Osteocyte (in vitro differentiated cells): ENCODE results near the gene NELL2. TPM values are rescaled to one million over a fixed set of nuclear protein-coding genes. Genes with fewer than 3 reads are reported as not detected.

Experiments
- DNase-seq: peaks from one replicate; pipeline ENCODE4 v3.0.0; 2021; ENCODE audit warnings: mixed read lengths; ENCODE audit not compliant: unreplicated experiment; ENCODE audit errors: extremely low spot score
- H3K27ac Mint-ChIP-seq: one replicate; pipeline ENCODE4 v1.8.0; 2021; ENCODE audit warnings: mild to moderate bottlenecking, mixed read lengths; ENCODE audit not compliant: unreplicated experiment
- H3K27me3 Mint-ChIP-seq: one replicate; pipeline ENCODE4 v1.8.0; 2021; ENCODE audit warnings: mixed read lengths; ENCODE audit not compliant: unreplicated experiment
- H3K36me3 Mint-ChIP-seq: one replicate; pipeline ENCODE4 v1.8.0; 2021; ENCODE audit warnings: mixed read lengths; ENCODE audit not compliant: unreplicated experiment
- H3K4me1 Mint-ChIP-seq: one replicate; pipeline ENCODE4 v1.8.0; 2021; ENCODE audit warnings: mixed read lengths; ENCODE audit not compliant: unreplicated experiment
- H3K4me3 Mint-ChIP-seq: one replicate; pipeline ENCODE4 v1.8.0; 2021; ENCODE audit warnings: mild to moderate bottlenecking, moderate library complexity, mixed read lengths; ENCODE audit not compliant: unreplicated experiment
- H3K9me3 Mint-ChIP-seq: one replicate; pipeline ENCODE4 v1.8.0; 2021; ENCODE audit warnings: mixed read lengths; ENCODE audit not compliant: unreplicated experiment
- total RNA-seq: library from RNA; stranded (reverse); gene quantifications from 2 replicates; pipeline ENCODE4 v1.2.1, GENCODE V29; 2021
- TF ChIP-seq, protein P1 (sequence below): fragments of 200-600 bp; sonication (generic); IDR thresholded peaks from 2 replicates; pipeline ENCODE4 v1.5.0; 2021; ENCODE audit warnings: antibody characterized with exemption, mild to moderate bottlenecking, moderate library complexity

NELL2 gene
- total RNA-seq, 1 donor from 2014 or later: not detected

DNA sequence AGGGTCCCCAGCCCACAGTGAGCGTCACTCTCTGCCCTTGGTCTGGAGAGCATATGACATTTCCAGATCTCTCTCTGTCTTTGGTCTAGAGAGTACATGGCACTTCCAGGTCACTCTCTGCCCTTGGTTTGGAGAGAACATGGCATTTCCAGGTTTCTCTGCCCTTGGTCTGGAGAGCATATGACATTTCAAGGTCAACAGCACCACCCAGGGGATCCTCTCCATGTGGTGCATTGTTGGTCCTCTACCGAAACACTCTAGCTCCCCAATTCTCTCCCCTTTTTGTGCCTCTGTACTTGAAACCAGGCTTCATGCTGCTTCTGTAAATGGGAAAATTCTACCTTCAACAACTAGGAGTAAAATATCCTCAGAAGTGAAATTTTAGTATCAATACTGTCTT, 399.4 kb downstream of the NELL2 start:
- Mint-ChIP-seq H3K4me1 (no peaks in the 10 kb centered on the region), H3K36me3 (no peaks in the 10 kb centered on the region), H3K27me3 (no peaks in the 10 kb centered on the region), H3K27ac (no peak overlapping the region), H3K9me3 (peaks cover 4% of the 10 kb centered on the region), H3K4me3 (no peak overlapping the region)
- no peak for DNase-seq
- TF ChIP-seq, protein P1, sequence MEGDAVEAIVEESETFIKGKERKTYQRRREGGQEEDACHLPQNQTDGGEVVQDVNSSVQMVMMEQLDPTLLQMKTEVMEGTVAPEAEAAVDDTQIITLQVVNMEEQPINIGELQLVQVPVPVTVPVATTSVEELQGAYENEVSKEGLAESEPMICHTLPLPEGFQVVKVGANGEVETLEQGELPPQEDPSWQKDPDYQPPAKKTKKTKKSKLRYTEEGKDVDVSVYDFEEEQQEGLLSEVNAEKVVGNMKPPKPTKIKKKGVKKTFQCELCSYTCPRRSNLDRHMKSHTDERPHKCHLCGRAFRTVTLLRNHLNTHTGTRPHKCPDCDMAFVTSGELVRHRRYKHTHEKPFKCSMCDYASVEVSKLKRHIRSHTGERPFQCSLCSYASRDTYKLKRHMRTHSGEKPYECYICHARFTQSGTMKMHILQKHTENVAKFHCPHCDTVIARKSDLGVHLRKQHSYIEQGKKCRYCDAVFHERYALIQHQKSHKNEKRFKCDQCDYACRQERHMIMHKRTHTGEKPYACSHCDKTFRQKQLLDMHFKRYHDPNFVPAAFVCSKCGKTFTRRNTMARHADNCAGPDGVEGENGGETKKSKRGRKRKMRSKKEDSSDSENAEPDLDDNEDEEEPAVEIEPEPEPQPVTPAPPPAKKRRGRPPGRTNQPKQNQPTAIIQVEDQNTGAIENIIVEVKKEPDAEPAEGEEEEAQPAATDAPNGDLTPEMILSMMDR: no peak

DNA sequence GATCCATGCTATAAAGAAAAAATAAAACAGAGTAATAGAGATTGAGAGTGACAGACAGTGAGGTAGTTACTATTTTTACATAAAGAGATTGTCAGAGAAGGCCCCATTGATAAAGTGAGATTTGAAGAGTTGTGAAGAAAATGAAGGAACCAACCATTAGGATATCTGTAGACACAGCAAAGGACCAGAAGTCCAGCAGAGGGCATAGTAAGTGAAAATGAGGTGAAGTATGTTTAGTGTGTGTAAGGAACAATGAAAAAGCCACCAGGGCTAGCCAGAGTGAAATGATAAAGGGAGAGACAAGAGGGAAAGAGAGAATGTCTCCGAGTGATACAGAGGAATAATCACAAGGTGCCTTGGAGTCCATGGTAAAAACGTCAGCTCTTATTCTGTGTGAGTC, 411.0 kb downstream of the NELL2 start:
- Mint-ChIP-seq H3K27ac (no peak overlapping the region), H3K9me3 (peaks cover 7% of the 10 kb centered on the region)

GRCh38 chr12:44464180-44464579, 411.9 kb downstream of the NELL2 start:
- H3K4me1 Mint-ChIP-seq: no peaks in the 10 kb centered on the region
- no peaks in the 10 kb centered on the region for H3K36me3 Mint-ChIP-seq
- peaks cover 7% of the 10 kb centered on the region for H3K9me3 Mint-ChIP-seq
- DNase-seq: no peak
- H3K27me3 Mint-ChIP-seq: peaks cover 3% of the 10 kb centered on the region
- H3K27ac Mint-ChIP-seq: no peak overlapping the region
- H3K4me3 Mint-ChIP-seq: no peak overlapping the region
- TF ChIP-seq, protein P1: no peak

More for the DNA sequence above, 411.0 kb downstream of the NELL2 start:
- H3K4me3 Mint-ChIP-seq: no peak overlapping the region
- TF ChIP-seq, protein P1: no peak
- no peaks in the 10 kb centered on the region for H3K36me3 Mint-ChIP-seq
- DNase-seq: no peak
- H3K4me1 Mint-ChIP-seq: no peaks in the 10 kb centered on the region
- H3K27me3 Mint-ChIP-seq: peaks cover 3% of the 10 kb centered on the region

DNA sequence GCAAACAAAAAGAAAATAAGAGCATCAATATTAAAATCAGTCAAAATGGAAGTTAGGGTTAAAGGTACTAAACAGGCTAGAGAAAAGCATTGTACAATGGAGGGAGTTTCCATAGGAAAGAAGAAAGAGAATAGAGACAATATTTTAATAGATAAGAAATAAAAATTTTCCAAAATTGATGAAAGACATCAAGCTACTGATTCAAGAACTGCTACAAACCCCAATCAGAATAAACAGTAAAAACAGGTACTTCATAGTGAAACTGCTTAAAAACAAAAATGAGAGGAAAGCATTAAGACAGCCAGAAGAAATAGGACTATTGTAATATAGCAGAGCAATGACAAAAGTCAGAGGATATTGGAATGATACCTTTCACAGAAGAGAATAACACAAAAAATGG, 413.4 kb downstream of the NELL2 start:
- no peaks in the 10 kb centered on the region for H3K36me3 Mint-ChIP-seq
- H3K9me3 Mint-ChIP-seq: peaks cover 7% of the 10 kb centered on the region
- H3K4me3 Mint-ChIP-seq: no peak overlapping the region
- no peak for DNase-seq
- no peaks in the 10 kb centered on the region for H3K4me1 Mint-ChIP-seq
- TF ChIP-seq, protein P1: no peak
- peaks cover 3% of the 10 kb centered on the region for H3K27me3 Mint-ChIP-seq
- H3K27ac Mint-ChIP-seq: no peak overlapping the region

DNA sequence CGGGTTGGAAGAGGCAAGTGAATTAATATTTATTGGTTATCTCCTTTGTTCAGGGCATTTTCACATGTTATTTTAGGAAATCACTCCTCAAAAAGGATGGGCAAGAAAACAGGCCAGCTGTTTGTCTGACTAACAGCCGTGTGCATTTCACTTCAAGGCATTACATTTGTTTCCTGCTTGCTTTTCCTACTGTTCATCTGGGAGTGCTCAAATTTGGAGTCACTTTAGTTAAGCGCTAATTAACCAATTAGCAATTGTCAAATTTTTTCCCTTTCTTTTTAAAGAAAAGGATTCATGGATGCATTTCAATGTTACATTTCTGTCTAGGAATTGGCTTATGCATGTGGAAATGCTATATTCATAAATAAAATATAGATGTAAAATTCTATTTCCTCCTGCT, 415.9 kb downstream of the NELL2 start:
- DNase-seq: no peak
- TF ChIP-seq, protein P1: no peak
- Mint-ChIP-seq H3K27ac (no peak overlapping the region), H3K4me3 (no peak overlapping the region), H3K9me3 (no peaks in the 10 kb centered on the region), H3K36me3 (no peaks in the 10 kb centered on the region), H3K4me1 (no peaks in the 10 kb centered on the region), H3K27me3 (peaks cover 3% of the 10 kb centered on the region)
